Measurements from ENCODE around the gene IMMP2L. TPM values are rescaled to one million over a fixed set of nuclear protein-coding genes. Genes with fewer than 3 reads are reported as not detected.

Gene IMMP2L
- total RNA-seq, 2 experiments from 2014 or later: 17.4 to 30.2 TPM

DNA sequence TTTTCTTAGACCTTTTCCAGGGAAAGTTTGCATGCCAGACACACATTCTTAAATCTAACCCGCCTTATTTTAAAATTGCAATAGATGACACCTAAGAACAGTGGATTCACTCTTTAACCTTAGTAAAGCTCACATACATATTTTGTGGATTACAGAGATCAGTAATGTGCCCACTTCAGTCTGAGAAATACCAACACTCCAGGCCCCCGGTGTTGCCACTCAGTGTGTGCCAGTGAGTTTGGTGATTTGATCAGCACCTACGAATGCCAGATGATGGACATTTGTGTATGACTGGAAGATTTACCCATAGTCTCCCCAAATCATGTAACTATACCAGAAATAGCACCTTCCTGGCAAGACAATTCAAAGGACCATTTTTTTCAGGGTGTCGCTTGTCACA is 468.8 kb downstream of the IMMP2L start:
- TF ChIP-seq, protein P1, sequence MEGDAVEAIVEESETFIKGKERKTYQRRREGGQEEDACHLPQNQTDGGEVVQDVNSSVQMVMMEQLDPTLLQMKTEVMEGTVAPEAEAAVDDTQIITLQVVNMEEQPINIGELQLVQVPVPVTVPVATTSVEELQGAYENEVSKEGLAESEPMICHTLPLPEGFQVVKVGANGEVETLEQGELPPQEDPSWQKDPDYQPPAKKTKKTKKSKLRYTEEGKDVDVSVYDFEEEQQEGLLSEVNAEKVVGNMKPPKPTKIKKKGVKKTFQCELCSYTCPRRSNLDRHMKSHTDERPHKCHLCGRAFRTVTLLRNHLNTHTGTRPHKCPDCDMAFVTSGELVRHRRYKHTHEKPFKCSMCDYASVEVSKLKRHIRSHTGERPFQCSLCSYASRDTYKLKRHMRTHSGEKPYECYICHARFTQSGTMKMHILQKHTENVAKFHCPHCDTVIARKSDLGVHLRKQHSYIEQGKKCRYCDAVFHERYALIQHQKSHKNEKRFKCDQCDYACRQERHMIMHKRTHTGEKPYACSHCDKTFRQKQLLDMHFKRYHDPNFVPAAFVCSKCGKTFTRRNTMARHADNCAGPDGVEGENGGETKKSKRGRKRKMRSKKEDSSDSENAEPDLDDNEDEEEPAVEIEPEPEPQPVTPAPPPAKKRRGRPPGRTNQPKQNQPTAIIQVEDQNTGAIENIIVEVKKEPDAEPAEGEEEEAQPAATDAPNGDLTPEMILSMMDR (IDR thresholded peaks at IDR 0.05): no peak
- Mint-ChIP-seq H3K36me3 (ENCODE audit: low read depth) (peaks cover 49% of the 10 kb centered on the region), H3K9me3 (no peaks in the 10 kb centered on the region), H3K4me1 (ENCODE audit: low read depth) (peaks cover 48% of the 10 kb centered on the region), H3K27ac (peak overlapping the region; percentile 94), H3K27me3 (no peaks in the 10 kb centered on the region), H3K4me3 (peak overlapping the region; percentile 96)
- CTCF ChIA-PET: interaction anchor here (1.6 to 3.7 kb wide), 4 partner anchors 10 to 120 kb away, joined by 3 to 14 read pairs (median 8); no protein-coding TSS in a partner anchor
- POLR2A ChIA-PET: interaction anchor here (0.6 to 3.9 kb wide), 5 partner anchors 11 to 320 kb away, joined by 3 to 27 read pairs (median 4); no protein-coding TSS in a partner anchor
- no peak for ATAC-seq
- DNase-seq: peak; percentile 31
- intact Hi-C loops (cut with micrococcal nuclease): loop anchor here (5.0 to 10.0 kb wide), 3 partner anchors 394 to 641 kb away; no protein-coding TSS in a partner anchor

DNA sequence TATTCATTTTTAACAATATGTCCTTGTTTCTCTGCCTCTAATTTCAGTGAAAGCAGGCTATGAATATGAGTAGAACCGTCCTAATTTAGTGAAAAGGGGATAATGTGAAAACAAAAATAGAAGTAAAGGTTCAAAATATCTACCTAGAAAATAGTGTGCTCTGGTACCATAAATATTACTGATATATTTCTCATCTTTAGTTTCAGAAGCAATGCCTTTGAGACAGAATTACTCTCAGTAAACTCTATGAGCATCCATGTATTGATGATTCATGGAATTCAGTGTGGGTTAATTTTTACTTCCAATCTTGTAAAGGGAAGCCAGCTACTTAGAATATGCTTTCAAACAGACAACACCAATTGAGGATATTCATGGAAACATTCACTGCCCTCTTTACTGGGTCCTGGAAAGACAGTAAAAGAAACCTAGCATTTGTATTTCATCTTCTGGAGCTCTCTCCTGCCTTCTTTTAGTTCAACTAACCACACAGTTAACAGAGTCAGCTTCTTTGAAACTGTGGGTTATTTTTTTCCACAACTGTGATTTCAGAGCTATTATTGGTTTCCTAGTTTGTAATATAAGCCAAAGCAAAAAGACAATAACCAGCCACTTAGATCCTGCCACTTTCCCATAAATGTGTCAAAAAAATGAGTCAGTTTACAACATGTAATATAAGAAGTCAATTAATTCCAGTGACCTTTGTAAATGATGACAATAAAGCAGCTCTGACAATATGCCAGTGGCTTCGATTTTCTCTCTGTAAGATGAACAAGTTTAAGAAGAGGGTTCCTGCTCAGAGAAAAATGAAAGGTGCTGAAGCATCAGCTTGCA is 469.7 kb downstream of the IMMP2L start:
- POLR2A ChIA-PET: interaction anchor here (0.5 to 3.9 kb wide), 10 partner anchors 10 to 410 kb away, joined by 3 to 27 read pairs (median 4); no protein-coding TSS in a partner anchor

DNA sequence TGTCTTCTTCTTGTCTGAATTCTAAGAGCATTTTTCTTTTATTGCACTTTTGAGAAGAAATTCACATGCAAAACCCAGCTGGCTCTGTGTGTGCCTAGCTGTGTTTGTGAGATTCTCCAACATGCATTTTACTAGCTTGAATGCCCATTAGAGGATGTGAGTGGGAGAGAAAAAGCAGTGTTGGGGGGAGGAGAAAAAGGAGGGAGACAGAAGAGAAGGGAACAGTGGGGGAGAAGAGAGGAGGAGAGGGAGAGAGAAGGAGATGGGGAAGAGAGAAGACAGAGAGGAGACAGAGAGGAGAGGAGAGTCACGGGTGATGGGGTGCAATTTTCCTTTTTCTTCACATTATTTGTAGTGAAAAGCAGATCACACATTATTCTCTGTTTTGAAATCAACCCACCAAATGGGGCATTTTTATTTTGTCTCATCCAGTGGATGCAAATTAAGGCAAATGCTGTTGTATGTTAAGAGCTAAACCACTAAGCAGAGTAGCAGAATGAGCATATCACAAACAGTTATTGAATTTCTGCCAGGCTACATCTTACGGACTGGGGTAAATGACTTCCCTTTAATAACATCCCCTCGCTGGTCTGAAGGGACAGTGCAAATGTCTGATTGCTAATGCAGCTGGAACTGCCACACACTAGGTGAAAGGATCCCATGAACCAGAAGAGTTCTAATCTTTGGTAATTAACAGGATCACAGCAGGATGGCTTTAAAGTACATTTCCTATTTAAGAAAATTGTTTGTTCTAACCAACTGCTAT is 470.5 kb downstream of the IMMP2L start:
- Mint-ChIP-seq H3K4me3 (peak overlapping the region; percentile 96), H3K4me1 (ENCODE audit: low read depth) (peaks cover 51% of the 10 kb centered on the region), H3K9me3 (no peaks in the 10 kb centered on the region), H3K36me3 (ENCODE audit: low read depth) (peaks cover 43% of the 10 kb centered on the region), H3K27ac (peak overlapping the region; percentile 94), H3K27me3 (no peaks in the 10 kb centered on the region)
- TF ChIP-seq, protein P1 (IDR thresholded peaks at IDR 0.05): no peak
- ChIA-PET CTCF (interaction anchor here (0.7 to 3.7 kb wide), 7 partner anchors 8 to 78 kb away, joined by 3 to 14 read pairs (median 3); no protein-coding TSS in a partner anchor), POLR2A (interaction anchor here (0.5 to 3.9 kb wide), 11 partner anchors 9 to 79 kb away, joined by 3 to 27 read pairs (median 4); no protein-coding TSS in a partner anchor)
- ATAC-seq (peak; percentile 7), DNase-seq (no peak)
- intact Hi-C loops (cut with micrococcal nuclease): loop anchor here (5.0 to 10.0 kb wide), 3 partner anchors 396 to 643 kb away; no protein-coding TSS in a partner anchor

More for the DNA sequence above, 469.7 kb downstream of the IMMP2L start:
- DNase-seq (no peak), ATAC-seq (peak; percentile 28)
- peaks cover 48% of the 10 kb centered on the region for H3K36me3 Mint-ChIP-seq (ENCODE audit: low read depth)
- peak overlapping the region; percentile 94 for H3K27ac Mint-ChIP-seq
- peak overlapping the region; percentile 96 for H3K4me3 Mint-ChIP-seq
- no peaks in the 10 kb centered on the region for H3K9me3 Mint-ChIP-seq
- intact Hi-C loops (cut with micrococcal nuclease): loop anchor here (5.0 to 10.0 kb wide), 3 partner anchors 395 to 642 kb away; no protein-coding TSS in a partner anchor
- CTCF ChIA-PET: interaction anchor here (1.1 to 3.7 kb wide), 5 partner anchors 9 to 120 kb away, joined by 3 to 14 read pairs (median 6); no protein-coding TSS in a partner anchor
- H3K4me1 Mint-ChIP-seq (ENCODE audit: low read depth): peaks cover 49% of the 10 kb centered on the region
- TF ChIP-seq, protein P1 (IDR thresholded peaks at IDR 0.05): no peak
- no peaks in the 10 kb centered on the region for H3K27me3 Mint-ChIP-seq

DNA sequence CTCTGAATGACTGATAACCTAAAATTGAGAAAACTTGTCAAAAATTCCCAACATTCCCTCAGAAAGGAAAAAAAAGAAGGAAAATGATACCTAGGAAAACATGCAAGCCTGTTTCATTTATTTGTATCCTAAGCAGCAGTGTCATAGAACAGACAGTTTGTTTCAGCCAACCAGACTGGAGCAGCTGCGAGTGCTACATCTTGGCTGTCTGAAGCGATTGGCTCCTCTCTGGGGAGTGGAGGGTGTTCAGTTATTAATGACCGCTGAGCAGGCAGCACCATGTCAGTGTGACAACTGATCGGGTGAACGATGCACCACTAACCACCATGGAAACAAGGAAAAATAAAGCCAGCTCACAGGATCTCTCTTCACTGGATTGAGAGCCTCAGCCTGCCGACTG is 471.4 kb downstream of the IMMP2L start, which contains the start of gene LRRN3:
Gene LRRN3, plus strand, starts transcription at position 282 of the 400 bp plus-strand sequence. CDS start 31,646 bp downstream, outside the sequence.
- TF ChIP-seq, protein P1 (IDR thresholded peaks at IDR 0.05): no peak

More for the DNA sequence above, 471.4 kb downstream of the IMMP2L start, which contains the start of gene LRRN3:
- Mint-ChIP-seq H3K27me3 (no peaks in the 10 kb centered on the region), H3K36me3 (ENCODE audit: low read depth) (peaks cover 43% of the 10 kb centered on the region), H3K4me3 (peak within 1 kb of the TSS; percentile 96), H3K27ac (peak within 1 kb of the TSS; percentile 94), H3K9me3 (no peaks in the 10 kb centered on the region), H3K4me1 (ENCODE audit: low read depth) (peaks cover 47% of the 10 kb centered on the region)
- ChIA-PET POLR2A (interaction anchor here (0.8 to 3.9 kb wide), 11 partner anchors 8 to 73 kb away, joined by 3 to 27 read pairs (median 4); no protein-coding TSS in a partner anchor), CTCF (interaction anchor here (0.7 to 3.7 kb wide), 9 partner anchors 9 to 79 kb away, joined by 3 to 14 read pairs (median 3); no protein-coding TSS in a partner anchor)
- intact Hi-C loops (cut with micrococcal nuclease): loop anchor here (5.0 to 10.0 kb wide), 3 partner anchors 396 to 644 kb away; no protein-coding TSS in a partner anchor
- ATAC-seq (peak; percentile 80), DNase-seq (peak; percentile 78)

All from activated CD8-positive, alpha-beta T cell treated with anti-CD3 and anti-CD28 coated beads for 36 hours (primary cell).